Measurements from ENCODE around the gene HMGB4.
A peak's percentile ranks its signal among the peaks of the same experiment; 100 is the strongest.

Gene HMGB4

DNA sequence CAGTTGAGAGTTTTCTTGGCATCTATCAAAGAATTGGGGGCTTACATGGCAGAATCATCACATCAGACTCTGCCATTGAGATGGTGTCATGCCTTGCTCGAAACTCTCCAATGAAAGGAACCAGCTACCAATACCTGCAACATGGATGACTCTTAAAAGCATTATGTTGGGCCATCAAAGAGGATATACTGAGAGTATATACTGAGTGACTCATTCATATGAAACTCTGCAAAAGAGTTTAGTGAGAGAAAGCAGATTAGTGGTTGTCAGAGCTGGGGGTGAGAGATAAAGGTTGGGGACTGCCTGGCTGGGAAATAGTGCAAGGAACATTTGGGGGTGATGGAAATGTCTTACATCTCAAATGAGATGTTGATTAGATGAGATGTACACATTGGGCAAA, 14.7 kb upstream of the HMGB4 start:
- no peak for DNase-seq

- DNase-seq = no peak
Measured at GRCh38 chr1:33850481-33850880, 13.4 kb upstream of the HMGB4 start.

DNA sequence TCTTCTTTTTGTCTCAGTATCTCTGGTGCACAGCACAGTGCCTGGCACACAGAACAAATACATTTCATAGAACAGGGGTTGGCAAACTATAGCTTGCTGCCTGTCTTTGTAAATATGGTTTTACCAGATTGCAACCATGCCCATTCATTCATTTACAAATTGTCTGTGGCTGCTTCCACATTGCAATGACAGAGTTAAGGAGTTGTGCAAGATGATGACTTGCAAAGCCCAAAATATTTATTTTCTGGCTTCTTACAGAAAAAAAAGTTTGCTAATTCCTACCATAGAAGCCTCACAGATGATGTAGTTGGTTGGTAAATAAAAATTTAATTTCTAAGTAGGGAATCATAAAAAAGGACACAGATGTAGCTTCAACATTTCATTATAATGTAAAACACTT, 11.2 kb upstream of the HMGB4 start:
- no peak for DNase-seq

- DNase-seq = no peak
Measured at GRCh38 chr1:33853431-33853830, 10.4 kb upstream of the HMGB4 start.

DNA sequence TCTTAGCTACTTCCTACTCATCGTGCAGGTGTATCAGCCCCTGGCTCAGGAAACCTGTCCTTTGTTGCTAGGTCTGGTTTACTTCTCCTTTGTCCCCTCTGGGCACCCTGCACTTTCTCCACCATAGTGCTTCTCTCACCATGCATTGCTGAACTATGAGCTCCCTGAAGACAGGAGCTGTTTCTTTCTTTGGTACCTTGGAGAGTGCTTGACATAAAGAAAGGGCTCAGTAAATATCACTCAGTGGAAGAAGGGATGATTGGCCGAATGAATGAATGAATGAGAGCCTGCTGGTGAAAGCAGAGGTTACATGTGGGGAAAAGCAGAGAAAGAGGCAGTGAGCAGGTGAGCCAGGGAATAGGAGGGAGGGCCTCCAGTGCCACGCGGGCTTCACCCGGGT, 9.8 kb upstream of the HMGB4 start:
- DNase-seq = no peak

GRCh38 chr1:33860671-33861070, 3.2 kb upstream of the HMGB4 start:
- DNase-seq = no peak

DNA sequence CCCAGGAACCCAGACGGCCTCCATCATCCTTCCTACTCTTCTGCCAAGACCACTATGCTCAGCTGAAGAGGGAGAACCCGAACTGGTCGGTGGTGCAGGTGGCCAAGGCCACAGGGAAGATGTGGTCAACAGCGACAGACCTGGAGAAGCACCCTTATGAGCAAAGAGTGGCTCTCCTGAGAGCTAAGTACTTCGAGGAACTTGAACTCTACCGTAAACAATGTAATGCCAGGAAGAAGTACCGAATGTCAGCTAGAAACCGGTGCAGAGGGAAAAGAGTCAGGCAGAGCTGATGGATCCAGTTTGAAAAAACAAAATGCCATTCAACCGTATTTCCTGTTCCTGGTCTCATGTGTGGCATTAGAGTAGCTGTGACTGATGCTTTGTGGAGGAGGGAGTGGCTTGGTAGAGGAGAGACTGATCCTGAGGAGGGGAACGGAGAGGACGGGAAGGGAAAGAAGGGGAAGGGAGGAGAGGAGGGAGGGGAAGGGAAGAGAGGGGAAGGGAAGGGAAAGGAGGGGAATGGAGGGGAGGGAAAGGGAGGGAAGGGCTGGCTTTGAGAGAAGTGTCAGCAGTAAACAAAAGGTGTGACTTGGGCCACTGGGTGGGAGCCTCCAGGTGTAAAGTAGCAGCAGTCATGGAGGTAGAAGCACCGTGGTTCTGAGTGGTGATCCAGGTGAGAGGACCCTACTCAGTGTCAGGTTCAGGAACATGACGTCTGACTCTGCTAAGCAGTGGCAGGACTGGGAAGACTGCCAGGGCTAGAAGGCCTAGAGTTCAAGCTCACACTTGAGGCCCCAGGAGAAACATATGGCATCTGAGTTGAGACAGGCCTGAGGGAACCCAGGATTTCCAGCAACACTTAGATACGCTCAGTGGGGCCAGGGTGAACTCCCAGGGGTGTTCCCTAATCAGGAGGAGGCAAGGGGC, 846 bp downstream of the HMGB4 start:
- DNase-seq = no peak

- DNase-seq = no peak
Measured at GRCh38 chr1:33866281-33866680, 2.4 kb downstream of the HMGB4 start.

- DNase-seq = no peak
Measured at GRCh38 chr1:33867684-33868083, 3.8 kb downstream of the HMGB4 start.

DNA sequence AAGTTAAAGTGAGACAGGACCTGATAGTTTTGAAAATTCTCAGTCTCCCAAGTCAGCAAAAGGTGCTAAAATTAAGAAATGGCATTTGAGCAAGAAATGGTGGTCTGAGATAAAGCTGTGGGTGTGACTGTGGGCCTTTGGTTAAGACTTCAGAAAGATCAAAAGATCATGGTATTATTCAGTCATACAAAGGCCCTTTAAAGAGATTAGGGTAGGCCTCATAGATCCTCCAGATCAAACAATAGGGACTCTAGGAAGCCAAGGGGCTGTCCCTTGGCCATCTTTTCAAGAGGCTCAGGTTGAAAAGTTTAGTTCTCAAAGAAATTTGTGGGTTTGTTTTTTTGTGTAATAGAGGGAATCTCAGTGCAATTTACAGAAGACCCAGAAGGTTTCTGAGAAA, 8.4 kb downstream of the HMGB4 start:
- no peak for DNase-seq

GRCh38 chr1:33872683-33873082, 8.8 kb downstream of the HMGB4 start:
- no peak for DNase-seq

GRCh38 chr1:33874636-33875035, 10.8 kb downstream of the HMGB4 start:
- DNase-seq = no peak

DNA sequence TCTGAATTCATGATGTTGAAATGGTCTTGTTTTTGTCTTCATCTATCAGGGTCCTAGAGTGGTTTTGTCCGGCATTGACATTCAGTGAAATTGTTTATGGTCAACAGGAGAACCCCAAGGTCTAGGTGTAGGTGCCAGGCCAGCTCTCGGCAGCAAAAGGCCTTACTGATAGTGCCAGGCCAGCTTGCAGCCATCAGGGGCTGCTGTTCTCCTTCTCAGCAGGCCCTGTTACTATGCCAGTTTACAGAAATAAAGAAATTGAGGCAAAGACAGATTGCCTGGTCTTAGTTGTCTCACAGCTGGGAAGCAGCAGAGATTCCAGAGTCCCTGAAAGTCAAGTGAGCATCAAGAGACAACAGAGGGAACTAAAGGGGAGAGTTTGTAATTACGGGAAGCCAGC, 12.0 kb downstream of the HMGB4 start:
- no peak for DNase-seq

DNA sequence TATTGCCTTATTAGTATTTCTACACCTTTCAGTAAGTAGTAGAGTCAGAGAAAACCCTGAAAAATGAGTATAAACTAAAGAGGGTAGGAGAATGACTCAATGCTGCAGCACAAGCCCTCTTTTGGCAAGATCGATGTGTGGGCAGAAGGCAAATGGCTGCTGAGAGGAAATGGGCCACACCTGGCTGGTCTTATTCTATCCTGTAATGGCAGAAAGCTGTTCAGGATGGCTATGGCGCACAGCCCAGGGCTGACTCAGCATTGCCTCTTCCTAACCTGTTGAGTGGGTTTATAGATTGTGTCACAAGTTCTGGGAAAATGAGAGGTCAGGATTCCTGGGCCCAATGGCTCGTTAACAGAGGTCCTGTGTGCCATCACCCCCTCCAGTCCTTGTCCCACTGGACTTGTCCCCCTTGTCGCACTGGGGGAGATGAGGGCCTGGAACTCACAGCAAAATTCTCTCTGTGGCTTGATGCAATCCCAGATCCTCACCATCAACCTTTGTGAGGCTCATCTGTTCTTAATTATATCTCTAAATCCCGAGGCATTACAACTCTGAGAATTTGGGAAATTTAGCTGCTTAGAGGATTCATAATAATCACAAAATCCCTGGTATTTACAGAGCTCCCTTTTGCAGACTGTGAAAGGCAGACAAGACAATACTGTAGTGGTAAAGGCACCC, 13.2 kb downstream of the HMGB4 start:
- no peak for DNase-seq

GRCh38 chr1:33878392-33878791, 14.5 kb downstream of the HMGB4 start:
- DNase-seq = no peak

DNA sequence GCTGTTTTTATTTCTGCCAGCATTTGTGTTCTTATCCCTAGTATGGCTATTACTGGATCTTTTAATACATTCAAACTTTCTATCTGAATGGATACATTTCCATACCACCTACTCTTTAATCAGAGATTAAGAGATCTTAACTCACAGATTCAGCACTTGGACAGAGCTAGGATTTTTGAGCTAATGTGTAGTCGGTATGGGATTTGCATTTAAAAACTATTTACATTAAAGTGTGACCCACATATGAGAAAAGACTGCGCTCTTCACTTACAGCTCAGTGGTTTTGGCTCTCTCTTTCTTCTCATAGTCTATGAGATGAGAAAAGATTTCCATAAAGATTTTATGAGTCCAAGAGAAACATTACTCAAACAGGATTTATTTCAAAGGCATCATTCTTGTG, 16.4 kb downstream of the HMGB4 start:
- DNase-seq = no peak

DNA sequence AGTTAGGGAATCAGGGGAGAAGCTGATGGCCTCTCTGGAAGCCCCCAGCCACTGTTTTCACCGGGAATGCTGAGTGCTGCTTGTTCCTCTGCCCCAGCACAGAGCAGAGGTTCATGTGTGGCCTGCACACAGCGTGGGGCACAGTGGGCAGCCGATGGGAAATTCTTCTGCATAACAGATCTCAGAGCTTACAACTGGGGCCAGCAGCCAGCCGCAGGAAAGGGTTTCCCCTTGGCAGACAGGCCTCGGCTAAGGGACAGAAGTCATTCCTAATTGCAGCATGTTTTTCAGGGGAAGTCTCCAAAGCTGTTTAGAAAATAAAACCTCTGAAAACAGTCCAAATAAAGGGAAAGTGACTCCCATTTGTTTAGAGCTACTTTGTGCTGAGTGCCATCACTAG, 22.6 kb downstream of the HMGB4 start:
- DNase-seq = no peak

DNA sequence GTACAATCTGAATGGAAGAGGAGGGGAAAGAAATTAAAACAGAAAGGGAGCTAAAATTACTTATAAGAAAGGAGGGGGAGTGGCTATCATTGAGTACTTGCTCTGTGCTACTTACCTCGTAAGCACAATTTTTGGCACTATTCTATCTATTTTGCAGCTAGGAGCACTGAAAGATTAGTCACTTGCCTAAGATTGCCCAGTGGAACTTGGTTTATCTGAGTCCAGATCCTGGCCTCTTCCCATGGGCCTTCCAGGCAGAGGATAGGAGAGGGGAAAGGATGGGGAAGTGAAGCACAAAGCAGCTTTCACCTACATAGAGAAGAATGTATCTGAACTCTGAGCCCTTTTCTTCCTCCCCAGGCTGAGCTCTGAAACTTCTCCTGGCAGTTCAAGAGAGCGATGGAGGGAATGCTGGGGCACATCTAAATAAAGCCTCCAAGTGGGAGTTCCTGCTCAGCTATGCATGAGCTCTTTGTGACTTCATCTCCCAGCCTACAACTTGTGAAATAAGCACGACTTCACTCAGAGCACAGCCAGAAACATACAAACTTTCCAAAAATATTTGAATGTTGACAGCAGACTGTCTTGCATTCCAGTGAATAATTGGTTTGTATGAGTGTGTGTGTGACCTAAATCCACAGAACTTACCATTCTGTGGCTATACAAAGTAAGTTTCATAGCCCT, 29.4 kb downstream of the HMGB4 start:
- DNase-seq = no peak

DNA sequence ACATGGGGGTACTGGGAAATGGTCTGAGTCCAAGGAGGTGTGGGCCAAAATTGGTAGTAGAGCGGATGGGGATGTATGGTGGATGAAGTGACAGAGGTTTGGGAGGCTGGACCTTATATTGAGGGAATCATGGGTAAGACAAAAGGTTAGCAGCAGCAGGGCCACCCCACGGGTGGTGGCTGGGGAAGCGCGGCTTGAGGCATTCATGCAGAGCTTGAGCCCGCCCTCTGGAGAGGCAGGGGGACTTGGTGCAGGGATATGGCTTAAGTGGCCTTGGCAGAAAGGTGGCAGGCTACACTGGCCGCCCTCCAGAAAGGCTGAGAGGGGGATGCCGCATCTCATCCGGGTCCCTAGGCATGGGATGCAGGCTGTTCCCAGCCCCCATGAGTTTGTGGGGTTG, 31.5 kb downstream of the HMGB4 start:
- DNase-seq = no peak

DNA sequence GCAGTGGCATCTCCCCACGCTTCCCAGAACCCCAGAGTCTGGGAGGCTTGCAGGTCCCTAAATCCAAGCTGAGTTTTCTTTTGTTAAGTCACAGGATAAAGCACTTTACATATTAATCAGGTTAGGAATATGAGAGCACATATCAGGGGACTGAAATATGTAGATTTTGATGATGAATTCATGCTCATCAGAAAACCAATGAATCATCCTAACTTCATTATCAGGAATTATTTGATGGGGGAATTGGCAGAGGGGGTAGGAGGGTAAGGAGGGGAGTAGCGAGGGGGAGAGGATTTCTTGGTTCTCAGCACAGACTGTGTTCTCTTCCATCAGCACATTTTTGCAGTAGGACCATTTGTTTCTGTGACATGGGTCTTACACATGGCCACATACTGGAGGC, 32.1 kb downstream of the HMGB4 start:
- DNase-seq = no peak

- no peak for DNase-seq
Measured at GRCh38 chr1:33897092-33897725, 33.3 kb downstream of the HMGB4 start.

- DNase-seq = no peak
Measured at GRCh38 chr1:33898406-33898805, 34.5 kb downstream of the HMGB4 start.

GRCh38 chr1:33898881-33899280, 35.0 kb downstream of the HMGB4 start:
- peak; percentile 56 for DNase-seq
